ENCODE data around the gene PPP1R37. TPM values are rescaled to one million over a fixed set of nuclear protein-coding genes. Genes with fewer than 3 reads are reported as not detected.
"Not testable (repeated sequence)": the region's sequence is repeated elsewhere in the genome, so short reads cannot be mapped to it uniquely, and the experiment has no call there.

PPP1R37 gene
- total RNA-seq, 1 experiment from 2014 or later: 20.4 TPM

DNA sequence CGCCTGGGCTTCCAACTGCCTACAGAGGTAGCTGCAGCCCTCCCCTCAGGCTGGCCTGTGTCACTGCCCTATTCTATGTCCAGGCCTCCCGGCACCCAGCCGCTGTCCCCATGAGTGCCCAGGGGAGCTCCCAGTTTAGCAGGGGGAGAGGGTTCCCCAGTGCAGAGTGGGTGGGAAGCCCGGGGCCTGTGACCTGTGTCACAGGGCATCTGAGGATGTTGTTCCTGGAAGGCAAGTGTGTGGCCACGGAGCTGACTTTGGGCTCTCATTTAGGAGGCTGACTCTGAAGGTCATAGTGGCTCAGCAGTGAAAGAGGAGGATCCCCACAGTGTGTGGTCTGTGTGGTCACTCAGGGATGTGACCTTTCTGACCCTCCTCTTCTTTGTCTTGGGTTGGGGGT, 25.1 kb downstream of the PPP1R37 start:
- Histone ChIP-seq H3K27me3 (ENCODE audit: control insufficient read depth, insufficient read depth, low read length) (no peaks in the 10 kb centered on the region), H3K27ac (ENCODE audit: low read length) (no peak overlapping the region), H3K9me3 (ENCODE audit: control insufficient read depth, insufficient read depth, low read depth, low read length) (no peaks in the 10 kb centered on the region), H3K36me3 (ENCODE audit: control insufficient read depth, insufficient read depth, low read length) (no peaks in the 10 kb centered on the region), H3K4me1 (ENCODE audit: control insufficient read depth, insufficient read depth, low read length) (peaks cover 4% of the 10 kb centered on the region; the same call in 1 of the 2 replicates), H3K4me3 (ENCODE audit: low read depth in 2 of 2, low read length in 2 of 2) (no peak overlapping the region)
- BruUV-seq (replicated peaks): no TSS peak
- peak; percentile 58 for ATAC-seq
- in situ Hi-C loops (cut with HindIII; ENCODE audit: low pct_unique_long_range_greater_than_20kb, low sequenced_read_pairs): no loop called here
- no peak for DNase-seq (ENCODE audit: low read depth, low spot score)
- intact Hi-C loops (cut with micrococcal nuclease; ENCODE audit: unreplicated experiment): no loop called here
- POLR2A ChIA-PET: no interaction called here
- CTCF ChIA-PET: no interaction called here
- TF ChIP-seq, protein P1, sequence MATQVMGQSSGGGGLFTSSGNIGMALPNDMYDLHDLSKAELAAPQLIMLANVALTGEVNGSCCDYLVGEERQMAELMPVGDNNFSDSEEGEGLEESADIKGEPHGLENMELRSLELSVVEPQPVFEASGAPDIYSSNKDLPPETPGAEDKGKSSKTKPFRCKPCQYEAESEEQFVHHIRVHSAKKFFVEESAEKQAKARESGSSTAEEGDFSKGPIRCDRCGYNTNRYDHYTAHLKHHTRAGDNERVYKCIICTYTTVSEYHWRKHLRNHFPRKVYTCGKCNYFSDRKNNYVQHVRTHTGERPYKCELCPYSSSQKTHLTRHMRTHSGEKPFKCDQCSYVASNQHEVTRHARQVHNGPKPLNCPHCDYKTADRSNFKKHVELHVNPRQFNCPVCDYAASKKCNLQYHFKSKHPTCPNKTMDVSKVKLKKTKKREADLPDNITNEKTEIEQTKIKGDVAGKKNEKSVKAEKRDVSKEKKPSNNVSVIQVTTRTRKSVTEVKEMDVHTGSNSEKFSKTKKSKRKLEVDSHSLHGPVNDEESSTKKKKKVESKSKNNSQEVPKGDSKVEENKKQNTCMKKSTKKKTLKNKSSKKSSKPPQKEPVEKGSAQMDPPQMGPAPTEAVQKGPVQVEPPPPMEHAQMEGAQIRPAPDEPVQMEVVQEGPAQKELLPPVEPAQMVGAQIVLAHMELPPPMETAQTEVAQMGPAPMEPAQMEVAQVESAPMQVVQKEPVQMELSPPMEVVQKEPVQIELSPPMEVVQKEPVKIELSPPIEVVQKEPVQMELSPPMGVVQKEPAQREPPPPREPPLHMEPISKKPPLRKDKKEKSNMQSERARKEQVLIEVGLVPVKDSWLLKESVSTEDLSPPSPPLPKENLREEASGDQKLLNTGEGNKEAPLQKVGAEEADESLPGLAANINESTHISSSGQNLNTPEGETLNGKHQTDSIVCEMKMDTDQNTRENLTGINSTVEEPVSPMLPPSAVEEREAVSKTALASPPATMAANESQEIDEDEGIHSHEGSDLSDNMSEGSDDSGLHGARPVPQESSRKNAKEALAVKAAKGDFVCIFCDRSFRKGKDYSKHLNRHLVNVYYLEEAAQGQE (IDR thresholded peaks at IDR 0.05; ENCODE audit: insufficient read depth in 1 of 2, low read depth in 2 of 2, low read length in 1 of 2): no peak
- no peak for TF ChIP-seq TCF7L2 (IDR thresholded peaks at IDR 0.05; ENCODE audit: low read depth, low read length)

DNA sequence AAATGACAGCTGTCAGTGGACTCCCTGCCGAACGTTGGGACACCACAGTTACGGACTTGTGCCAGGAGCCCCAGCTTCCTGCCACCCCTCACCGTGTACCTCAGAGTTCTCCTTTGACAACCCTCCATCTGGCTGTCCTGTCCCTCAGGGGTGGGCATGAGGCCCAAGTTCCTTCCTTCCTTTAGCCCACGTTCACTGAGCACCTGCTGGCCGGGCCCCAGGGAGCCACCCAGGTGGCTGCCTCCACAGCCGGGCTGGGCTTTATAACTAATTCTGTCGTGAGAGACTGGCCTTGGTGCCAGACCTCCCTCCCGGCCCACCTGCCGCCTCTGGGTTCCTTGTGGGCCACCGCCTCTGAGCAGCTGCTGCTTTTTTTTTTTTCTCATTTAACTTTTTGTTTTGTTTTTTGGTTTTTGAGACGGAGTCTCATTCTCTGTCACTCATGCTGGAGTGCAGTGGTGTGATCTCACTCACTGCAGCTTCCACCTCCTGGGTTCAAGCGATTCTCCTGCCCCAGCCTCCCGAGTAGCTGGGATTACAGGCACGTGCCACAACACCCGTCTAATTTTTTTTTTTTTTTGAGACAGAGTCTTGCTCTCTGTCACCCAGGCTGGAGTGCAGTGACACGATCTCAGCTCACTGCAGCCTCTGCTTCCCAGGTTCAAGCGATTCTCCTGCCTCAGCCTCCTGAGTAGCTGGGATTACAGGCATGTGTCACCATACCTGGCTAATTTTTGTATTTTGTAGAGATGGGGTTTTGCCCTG, 25.8 kb downstream of the PPP1R37 start:
- CTCF ChIA-PET; in situ Hi-C loops (cut with HindIII; ENCODE audit: low pct_unique_long_range_greater_than_20kb, low sequenced_read_pairs); POLR2A ChIA-PET: not testable (repeated sequence)

DNA sequence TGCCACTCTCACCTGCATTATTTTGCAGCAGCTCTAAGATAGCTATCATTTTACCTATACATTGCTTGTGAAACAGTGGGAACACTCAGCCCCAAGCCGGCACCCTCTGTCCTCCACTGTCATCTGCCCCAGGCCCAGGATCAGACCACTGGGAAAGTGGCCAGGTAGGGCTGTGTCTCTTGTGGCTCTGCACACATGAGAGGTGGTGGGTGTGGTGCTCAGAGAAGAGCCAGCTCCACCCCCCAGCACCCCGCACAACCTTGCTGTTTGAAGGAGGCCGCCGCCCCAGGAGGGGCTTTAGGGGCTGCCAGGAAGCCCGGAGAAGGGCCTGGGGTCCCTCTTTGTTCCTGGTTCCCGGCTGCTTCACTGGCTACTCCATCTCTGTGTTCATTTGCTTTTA, 26.6 kb downstream of the PPP1R37 start:
- H3K4me3 ChIP-seq (ENCODE audit: low read depth in 2 of 2, low read length in 2 of 2): no peak overlapping the region
- CTCF ChIA-PET: no interaction called here
- ATAC-seq: no peak
- intact Hi-C loops (cut with micrococcal nuclease; ENCODE audit: unreplicated experiment): no loop called here
- no peak overlapping the region for H3K27ac ChIP-seq (ENCODE audit: low read length)
- no peaks in the 10 kb centered on the region for H3K36me3 ChIP-seq (ENCODE audit: control insufficient read depth, insufficient read depth, low read length)
- POLR2A ChIA-PET: no interaction called here
- in situ Hi-C loops (cut with HindIII; ENCODE audit: low pct_unique_long_range_greater_than_20kb, low sequenced_read_pairs): no loop called here
- H3K4me1 ChIP-seq (ENCODE audit: control insufficient read depth, insufficient read depth, low read length): peaks cover 4% of the 10 kb centered on the region; the same call in 1 of the 2 replicates
- no peaks in the 10 kb centered on the region for H3K9me3 ChIP-seq (ENCODE audit: control insufficient read depth, insufficient read depth, low read depth, low read length)
- no peak for TF ChIP-seq CTCF (IDR thresholded peaks at IDR 0.05)
- TF ChIP-seq SIN3A (IDR thresholded peaks at IDR 0.05; ENCODE audit: borderline replicate concordance, insufficient read depth, low read depth, low read length): no peak
- TF ChIP-seq, protein P1 (IDR thresholded peaks at IDR 0.05; ENCODE audit: insufficient read depth in 1 of 2, low read depth in 2 of 2, low read length in 1 of 2): no peak
- no peak for TF ChIP-seq POLR2AphosphoS5 (IDR thresholded peaks at IDR 0.05; ENCODE audit: low read depth, low read length)
- no peak for TF ChIP-seq TCF7L2 (IDR thresholded peaks at IDR 0.05; ENCODE audit: low read depth, low read length)
- H3K27me3 ChIP-seq (ENCODE audit: control insufficient read depth, insufficient read depth, low read length): no peaks in the 10 kb centered on the region
- BruUV-seq (replicated peaks): no TSS peak
- no peak for DNase-seq (ENCODE audit: low read depth, low spot score)

More for the DNA sequence above, 25.8 kb downstream of the PPP1R37 start:
- intact Hi-C loops (cut with micrococcal nuclease; ENCODE audit: unreplicated experiment); BruUV-seq (replicated peaks); H3K4me3 ChIP-seq (ENCODE audit: low read depth in 2 of 2, low read length in 2 of 2); H3K27me3 ChIP-seq (ENCODE audit: control insufficient read depth, insufficient read depth, low read length); ATAC-seq; DNase-seq (ENCODE audit: low read depth, low spot score); H3K4me1 ChIP-seq (ENCODE audit: control insufficient read depth, insufficient read depth, low read length); H3K36me3 ChIP-seq (ENCODE audit: control insufficient read depth, insufficient read depth, low read length); H3K27ac ChIP-seq (ENCODE audit: low read length); H3K9me3 ChIP-seq (ENCODE audit: control insufficient read depth, insufficient read depth, low read depth, low read length): not testable (repeated sequence)
